BLaER1 (cell line): Measurements from ENCODE around the gene UBE2K.

Experiments used
- H3K27ac ChIP-seq: shearing (Covaris generic); formaldehyde crosslinking; 2 replicates; pipeline ENCODE4 v1.8.1; 2022
- H3K27me3 ChIP-seq: shearing (Covaris generic); formaldehyde crosslinking; 2 replicates; pipeline ENCODE4 v1.8.1; 2022
- H3K36me3 ChIP-seq: shearing (Covaris generic); formaldehyde crosslinking; 2 replicates; pipeline ENCODE4 v1.8.1; 2022
- H3K4me1 ChIP-seq: shearing (Covaris generic); formaldehyde crosslinking; 2 replicates; pipeline ENCODE4 v1.8.1; 2022
- H3K4me2 ChIP-seq: shearing (Covaris generic); formaldehyde crosslinking; 2 replicates; pipeline ENCODE4 v1.8.1; 2022
- H3K4me3 ChIP-seq: shearing (Covaris generic); formaldehyde crosslinking; 2 replicates; pipeline ENCODE4 v1.8.1; 2022
- H3K9ac ChIP-seq: shearing (Covaris generic); formaldehyde crosslinking; 2 replicates; pipeline ENCODE4 v1.8.1; 2022
- H3K9me3 ChIP-seq: shearing (Covaris generic); formaldehyde crosslinking; 2 replicates; pipeline ENCODE4 v1.8.1; 2022
- H4K20me1 ChIP-seq: shearing (Covaris generic); formaldehyde crosslinking; 2 replicates; pipeline ENCODE4 v1.8.1; 2022
- Cebpa-rat ChIP-seq: shearing (Covaris generic); IDR thresholded peaks from 2 replicates; pipeline ENCODE4 v1.8.1; 2022

The UBE2K gene

DNA sequence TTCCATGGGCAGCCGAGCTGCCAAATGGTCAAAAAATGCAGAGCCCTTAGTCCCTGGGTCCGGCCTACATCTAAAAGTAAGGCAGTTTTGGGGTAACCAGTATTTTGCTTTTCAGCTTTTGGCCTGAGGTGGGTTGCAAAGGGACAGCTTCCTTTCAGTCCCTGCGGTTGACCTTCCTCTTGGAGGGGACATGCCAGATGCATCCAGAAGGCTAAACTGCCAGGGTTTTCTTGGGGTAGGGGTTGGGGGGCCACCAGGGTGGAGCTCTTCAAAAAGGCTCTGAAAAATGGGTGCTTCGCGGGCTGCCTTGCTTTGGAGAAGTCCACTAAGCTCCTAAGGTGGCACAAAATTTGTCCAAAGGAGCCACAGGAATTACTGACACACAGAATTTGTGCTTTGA is 120.7 kb downstream of the UBE2K start:
- no peak for TF ChIP-seq Cebpa-rat
- H4K20me1 ChIP-seq, result no peaks in the 10 kb centered on the region
- no peak overlapping the region for H3K4me3 ChIP-seq
- peaks cover 18% of the 10 kb centered on the region for H3K36me3 ChIP-seq
- H3K9ac ChIP-seq, result no peak overlapping the region
- H3K27me3 ChIP-seq, result no peaks in the 10 kb centered on the region
- H3K9me3 ChIP-seq, result no peaks in the 10 kb centered on the region; the same call in 1 of the 2 replicates
- no peak overlapping the region for H3K27ac ChIP-seq
- no peak overlapping the region for H3K4me2 ChIP-seq
- no peaks in the 10 kb centered on the region for H3K4me1 ChIP-seq

DNA sequence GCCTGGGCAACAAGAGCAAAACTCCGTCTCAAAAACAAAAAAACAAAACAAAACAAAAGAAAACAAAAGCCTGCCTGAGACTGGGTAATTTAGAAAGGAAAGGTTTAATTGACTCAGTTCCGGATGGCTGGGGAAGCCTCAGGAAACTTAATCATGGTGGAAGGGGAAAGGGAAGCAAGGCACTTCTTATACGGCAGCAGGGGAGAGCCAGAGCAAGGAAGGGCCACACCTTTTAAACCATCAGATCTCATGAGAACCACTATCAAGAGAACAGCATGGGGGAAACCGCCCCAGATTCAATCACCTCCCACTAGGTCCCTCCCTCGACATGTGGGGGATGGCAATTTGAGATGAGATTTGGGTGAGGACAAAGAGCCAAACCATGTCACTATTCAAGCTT is 122.2 kb downstream of the UBE2K start:
- TF ChIP-seq Cebpa-rat, result no peak
- no peaks in the 10 kb centered on the region for H3K4me1 ChIP-seq
- H3K27ac ChIP-seq, result no peak overlapping the region
- H3K36me3 ChIP-seq, result peaks cover 30% of the 10 kb centered on the region
- H3K9ac ChIP-seq, result no peak overlapping the region
- H3K9me3 ChIP-seq, result no peaks in the 10 kb centered on the region
- H3K4me2 ChIP-seq, result no peak overlapping the region
- H4K20me1 ChIP-seq, result no peaks in the 10 kb centered on the region
- no peak overlapping the region for H3K4me3 ChIP-seq
- H3K27me3 ChIP-seq, result no peaks in the 10 kb centered on the region

DNA sequence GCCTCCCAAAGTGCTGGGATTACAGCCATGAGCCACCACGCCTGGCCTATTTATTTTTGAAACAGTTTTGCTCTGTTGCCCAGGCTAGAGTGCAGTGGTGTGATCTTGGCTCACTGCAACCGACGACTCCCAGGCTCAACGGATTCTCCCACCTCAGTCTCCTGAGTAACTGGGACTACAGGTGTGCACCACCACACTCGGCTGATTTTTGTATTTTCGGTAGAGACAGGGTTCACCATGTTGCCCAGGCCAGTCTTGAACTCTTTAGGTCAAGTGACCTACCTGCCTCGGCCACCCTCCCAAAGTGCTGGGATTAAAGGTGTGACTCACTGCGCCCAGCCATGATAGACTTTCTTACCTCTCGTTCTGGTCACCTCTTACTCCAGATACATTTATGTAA is 124.0 kb downstream of the UBE2K start:
- TF ChIP-seq Cebpa-rat, result no peak
- no peaks in the 10 kb centered on the region for H3K9me3 ChIP-seq

DNA sequence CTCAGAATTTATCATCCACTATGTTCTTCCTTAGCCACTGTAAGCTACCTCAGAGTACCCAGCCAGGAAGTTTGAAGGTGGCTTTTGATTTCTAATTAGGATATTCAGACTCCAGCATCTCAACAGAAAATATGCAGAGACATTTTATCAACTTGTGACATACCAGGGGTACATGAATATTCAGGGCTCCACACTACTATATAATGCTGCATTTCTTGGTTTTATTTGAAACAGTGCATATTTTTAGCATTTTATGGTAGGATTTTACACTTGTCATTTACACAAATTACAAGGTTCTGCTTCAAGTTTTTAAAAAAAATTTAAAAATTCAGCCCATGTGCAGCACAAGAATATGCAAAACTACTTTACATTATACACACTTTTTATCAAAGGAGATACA is 124.7 kb downstream of the UBE2K start:
- H3K27ac ChIP-seq, result no peak overlapping the region
- TF ChIP-seq Cebpa-rat, result no peak
- no peaks in the 10 kb centered on the region for H4K20me1 ChIP-seq
- no peak overlapping the region for H3K4me3 ChIP-seq
- H3K27me3 ChIP-seq, result no peaks in the 10 kb centered on the region
- no peak overlapping the region for H3K4me2 ChIP-seq
- H3K9me3 ChIP-seq, result no peaks in the 10 kb centered on the region
- H3K9ac ChIP-seq, result no peak overlapping the region
- H3K36me3 ChIP-seq, result peaks cover 53% of the 10 kb centered on the region
- no peaks in the 10 kb centered on the region for H3K4me1 ChIP-seq

More for the DNA sequence above, 124.0 kb downstream of the UBE2K start:
- no peaks in the 10 kb centered on the region for H4K20me1 ChIP-seq
- no peak overlapping the region for H3K4me3 ChIP-seq
- H3K27ac ChIP-seq, result no peak overlapping the region
- H3K4me2 ChIP-seq, result no peak overlapping the region
- H3K27me3 ChIP-seq, result no peaks in the 10 kb centered on the region
- no peak overlapping the region for H3K9ac ChIP-seq
- peaks cover 46% of the 10 kb centered on the region for H3K36me3 ChIP-seq
- H3K4me1 ChIP-seq, result no peaks in the 10 kb centered on the region

DNA sequence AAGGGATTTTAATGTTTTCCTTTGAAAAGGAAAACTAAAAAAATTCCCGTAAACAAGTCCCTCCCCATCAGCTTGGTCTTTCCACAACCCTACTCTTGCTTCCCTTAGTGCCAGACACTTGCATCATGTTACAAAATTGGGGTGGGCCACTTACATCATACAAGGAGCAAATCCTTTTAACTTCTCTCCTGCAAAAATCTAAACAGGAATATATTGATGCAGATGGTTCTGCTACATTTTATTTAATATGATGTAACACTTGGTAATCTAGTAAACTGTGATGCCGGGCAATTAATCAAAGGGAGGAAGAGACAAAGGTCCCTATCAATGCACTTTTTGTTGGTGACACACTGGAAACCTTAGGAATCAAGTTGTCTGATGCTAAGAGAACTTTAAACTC is 125.3 kb downstream of the UBE2K start:
- Histone ChIP-seq H3K27ac (no peak overlapping the region), H3K4me2 (no peak overlapping the region), H3K27me3 (no peaks in the 10 kb centered on the region), H3K4me3 (no peak overlapping the region), H3K4me1 (no peaks in the 10 kb centered on the region), H4K20me1 (no peaks in the 10 kb centered on the region), H3K9ac (no peak overlapping the region), H3K9me3 (no peaks in the 10 kb centered on the region), H3K36me3 (peaks cover 58% of the 10 kb centered on the region)
- TF ChIP-seq Cebpa-rat, result no peak

DNA sequence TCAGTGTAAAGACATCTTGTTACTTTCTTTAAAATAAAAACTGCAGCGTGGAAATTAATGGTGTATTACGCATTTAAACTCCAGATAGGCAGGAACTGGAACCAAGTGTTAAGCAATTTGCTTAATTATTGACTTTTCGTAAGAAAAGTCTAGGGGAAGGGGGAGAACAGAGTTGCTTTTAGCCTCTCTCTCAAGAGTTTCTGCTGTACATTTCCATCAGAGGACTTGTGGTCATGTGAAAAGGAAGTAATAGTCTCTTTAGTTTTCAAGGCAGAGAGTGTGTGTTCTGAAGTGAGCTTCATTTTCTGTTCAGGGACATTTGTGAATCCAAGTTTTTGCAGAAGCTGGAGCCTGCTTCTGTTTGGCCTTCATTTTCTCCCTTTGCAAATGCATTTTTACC is 127.2 kb downstream of the UBE2K start:
- Histone ChIP-seq H3K27ac (no peak overlapping the region), H3K4me3 (no peak overlapping the region), H3K9me3 (no peaks in the 10 kb centered on the region), H4K20me1 (no peaks in the 10 kb centered on the region), H3K27me3 (no peaks in the 10 kb centered on the region), H3K36me3 (peaks cover 76% of the 10 kb centered on the region), H3K4me1 (no peaks in the 10 kb centered on the region), H3K9ac (no peak overlapping the region), H3K4me2 (no peak overlapping the region)
- TF ChIP-seq Cebpa-rat, result no peak

DNA sequence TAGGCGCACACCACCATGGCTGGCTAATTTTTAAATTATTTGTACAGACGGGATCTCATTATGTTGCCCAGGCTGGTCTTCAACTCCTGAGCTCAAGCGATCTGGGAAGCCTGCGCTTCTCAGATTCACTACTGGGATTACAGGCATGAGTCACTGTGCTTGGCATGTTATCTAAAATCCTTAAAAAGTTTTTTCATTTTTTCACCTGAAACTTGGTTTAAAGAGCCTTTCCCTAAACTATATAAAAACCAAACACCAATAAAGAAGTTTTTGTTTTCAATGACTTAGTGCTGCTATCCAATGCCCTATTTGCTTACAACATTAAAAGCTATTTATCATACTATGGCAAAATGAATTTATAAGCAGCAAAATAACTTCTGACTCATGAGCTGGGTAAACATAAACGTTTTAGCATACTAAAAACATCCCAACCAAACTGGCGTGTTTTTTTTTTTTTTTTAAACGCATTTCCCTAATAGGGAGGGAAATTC is 127.8 kb downstream of the UBE2K start:
- no peak for TF ChIP-seq Cebpa-rat
- H3K4me2 ChIP-seq, result no peak overlapping the region
- no peaks in the 10 kb centered on the region for H3K27me3 ChIP-seq
- H3K27ac ChIP-seq, result no peak overlapping the region
- no peak overlapping the region for H3K4me3 ChIP-seq
- H3K9me3 ChIP-seq, result no peaks in the 10 kb centered on the region
- H3K36me3 ChIP-seq, result peaks cover 77% of the 10 kb centered on the region
- no peaks in the 10 kb centered on the region for H4K20me1 ChIP-seq
- no peaks in the 10 kb centered on the region for H3K4me1 ChIP-seq
- H3K9ac ChIP-seq, result no peak overlapping the region
